GM19099 (cell line): ENCODE results near the gene SYCP2L.

Source experiments
- POLR2A ChIP-seq: IDR thresholded peaks from 3 replicates; pipeline ENCODE4 v1.6.1; 2011; ENCODE audit warnings: low read depth; ENCODE audit not compliant: insufficient read length; ENCODE audit errors: extremely low read depth

The SYCP2L gene

DNA sequence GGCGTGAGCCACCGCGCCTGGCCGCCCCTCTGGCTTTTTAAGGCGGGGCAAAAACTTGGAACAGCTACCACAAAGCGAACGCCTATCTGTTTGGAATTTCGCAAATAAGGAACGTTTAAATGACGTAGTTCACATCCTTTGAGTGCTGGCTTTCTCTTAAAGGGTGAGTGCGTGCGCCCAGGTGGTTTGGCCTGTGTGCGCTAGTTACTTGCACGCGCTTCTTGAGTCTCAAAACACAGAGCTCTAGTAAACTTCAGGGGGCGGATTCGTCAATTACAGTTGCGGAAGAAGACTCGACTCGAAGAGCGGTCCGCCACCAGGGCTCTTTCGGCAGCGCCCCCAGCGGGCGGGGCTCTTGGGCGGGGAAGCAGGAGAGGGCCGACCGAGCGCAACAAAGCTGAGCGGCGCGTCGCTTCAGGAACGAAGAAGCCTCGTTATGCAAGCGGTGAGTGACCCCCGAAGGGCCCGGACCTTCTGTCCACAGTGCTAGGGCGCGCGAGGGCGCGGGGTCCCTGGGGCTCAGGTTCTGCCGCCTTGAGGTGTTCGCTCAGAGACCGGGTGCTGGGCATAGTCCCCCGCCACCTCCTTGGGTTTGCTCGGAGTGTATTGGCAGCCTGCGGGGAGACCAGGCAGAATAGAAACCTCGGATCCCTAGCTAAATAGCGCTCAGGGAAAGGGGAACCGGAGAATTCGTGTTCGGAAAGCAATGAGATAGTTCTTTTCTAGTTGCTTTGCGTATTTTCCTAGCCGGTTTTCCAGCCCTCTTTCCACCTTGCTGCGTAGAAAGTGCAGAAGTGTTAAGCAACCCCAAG lies at the start of gene SYCP2L:
Gene SYCP2L (plus strand): TSS at position 362 of the 812 bp plus-strand sequence. CDS start 75 bp downstream, at position 437.
- no peak for TF ChIP-seq POLR2A

DNA sequence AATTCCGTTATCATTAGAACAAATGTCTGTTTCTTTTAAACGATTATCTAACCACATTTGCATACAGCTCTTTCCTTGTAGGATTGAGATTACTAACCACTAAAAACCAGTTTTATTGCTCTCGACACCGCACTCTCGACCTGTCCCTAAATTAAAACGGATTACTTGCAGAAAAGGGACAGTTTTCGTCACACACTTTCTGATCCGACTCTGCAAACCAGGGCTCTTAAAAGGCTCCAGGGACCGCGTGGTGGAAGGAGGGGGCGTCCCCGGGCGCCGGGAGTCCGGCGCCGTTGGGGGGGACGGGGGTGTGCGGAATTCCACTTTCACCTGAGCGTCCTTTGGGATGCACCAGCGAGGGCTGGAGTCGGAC lies 49.2 kb upstream of the SYCP2L start:
- no peak for TF ChIP-seq POLR2A

DNA sequence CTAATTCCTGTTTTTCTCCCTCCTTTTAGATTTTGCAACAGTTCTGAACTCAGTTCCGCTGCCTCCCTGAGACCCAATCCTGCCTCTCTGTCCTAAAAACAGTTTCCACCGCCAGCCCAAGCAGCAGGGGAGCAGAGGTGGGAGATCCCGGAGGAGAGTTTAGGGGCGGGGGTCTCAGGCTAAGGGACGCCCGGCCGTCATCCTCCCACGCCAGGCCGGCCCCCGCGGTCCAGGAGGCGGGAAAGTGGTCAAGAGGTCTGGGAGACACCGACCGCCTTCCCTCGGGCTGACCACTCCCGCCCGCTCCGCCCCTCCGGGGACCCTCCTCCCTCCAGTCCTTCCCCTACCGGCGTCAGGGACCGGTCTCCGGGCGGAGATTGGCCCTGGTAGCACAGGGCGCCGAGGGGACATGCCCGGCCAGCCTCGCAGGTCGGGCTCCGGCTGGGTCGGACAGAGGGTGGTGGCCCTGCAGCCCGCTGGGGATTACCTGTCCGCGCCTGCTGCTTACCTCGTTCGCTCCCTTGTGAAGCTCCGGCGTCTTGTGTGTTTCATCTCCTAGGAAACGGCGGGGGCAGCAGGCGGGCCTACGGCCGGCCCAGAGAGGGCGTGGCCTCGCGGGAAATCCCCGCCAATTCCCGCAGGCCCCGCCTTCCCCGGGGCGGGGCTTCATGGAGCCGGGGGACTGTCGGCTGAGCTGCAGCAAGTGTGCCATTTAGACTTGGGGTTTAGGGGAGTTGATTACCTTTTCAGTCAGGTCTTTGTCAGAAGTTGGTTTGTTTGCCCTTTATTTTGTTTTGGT lies 48.7 kb upstream of the SYCP2L start, which contains the start of gene MAK:
Gene MAK (minus strand): TSS at position 545 of the 799 bp plus-strand sequence. CDS start 7,891 bp downstream, outside the sequence.
- TF ChIP-seq POLR2A, result peak; percentile 68

DNA sequence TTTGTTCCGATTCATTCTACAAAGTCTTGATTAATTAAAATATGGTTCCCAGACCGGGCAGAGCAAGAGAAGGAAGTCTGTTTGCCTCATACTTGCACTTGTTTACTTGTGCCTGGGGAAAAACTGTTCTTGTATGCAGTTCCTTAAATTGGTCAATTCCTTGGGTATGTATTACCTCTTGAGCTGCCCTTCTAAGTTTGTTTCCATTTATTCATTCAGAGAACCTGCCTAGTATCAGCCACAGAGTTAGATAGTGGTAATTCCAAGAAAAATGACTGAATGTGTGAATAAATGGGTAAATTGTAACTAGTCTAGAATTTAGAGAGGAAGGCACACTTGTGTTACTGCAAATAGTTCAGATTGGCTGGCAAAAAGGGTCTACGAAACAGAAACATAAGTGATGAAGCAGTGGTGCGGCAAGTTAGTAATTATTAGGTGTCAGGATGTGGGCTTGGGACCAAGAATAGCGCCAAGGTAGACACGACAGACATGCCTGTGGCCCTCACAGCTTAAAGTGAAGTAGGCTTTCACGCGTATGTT lies 48.0 kb upstream of the SYCP2L start:
- TF ChIP-seq POLR2A, result no peak

DNA sequence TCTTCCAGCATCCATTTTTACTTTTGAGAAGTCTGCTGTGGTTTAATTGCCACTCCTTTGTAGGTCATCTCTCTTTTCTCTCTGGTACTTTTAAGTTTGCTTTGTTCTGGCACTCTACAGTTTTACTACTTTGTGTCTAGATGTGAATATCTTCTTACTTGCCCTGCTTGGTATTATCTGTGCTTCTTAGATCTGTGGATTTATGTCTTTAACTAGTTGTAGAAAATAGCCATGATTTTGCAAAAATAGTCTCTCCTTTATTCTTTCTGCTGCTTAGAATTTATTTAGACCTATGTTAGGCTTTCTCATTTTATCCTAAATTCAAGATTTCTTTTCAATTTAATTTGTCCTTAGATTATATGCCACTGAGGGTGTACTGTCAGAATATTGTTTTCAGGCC lies 43.3 kb upstream of the SYCP2L start:
- TF ChIP-seq POLR2A, result no peak

DNA sequence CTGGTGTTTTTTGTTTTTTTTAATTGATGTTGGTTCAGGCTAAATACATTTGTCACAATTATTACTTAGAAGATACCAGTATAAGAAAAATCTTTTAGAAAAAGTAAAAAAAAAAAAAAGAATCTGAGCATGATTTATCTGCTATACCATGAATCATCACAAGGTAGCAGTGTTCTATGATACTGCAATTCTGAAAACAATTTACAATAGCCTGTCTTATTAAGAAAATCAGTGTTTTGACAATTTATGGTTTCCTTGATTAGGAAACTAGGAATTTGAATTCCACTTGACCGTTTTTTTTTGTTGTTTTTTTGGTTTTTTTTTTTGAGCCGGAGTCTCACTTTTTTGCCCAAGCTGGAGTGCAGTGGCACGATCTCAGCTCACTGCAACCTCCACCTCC lies 39.2 kb upstream of the SYCP2L start:
- no peak for TF ChIP-seq POLR2A

DNA sequence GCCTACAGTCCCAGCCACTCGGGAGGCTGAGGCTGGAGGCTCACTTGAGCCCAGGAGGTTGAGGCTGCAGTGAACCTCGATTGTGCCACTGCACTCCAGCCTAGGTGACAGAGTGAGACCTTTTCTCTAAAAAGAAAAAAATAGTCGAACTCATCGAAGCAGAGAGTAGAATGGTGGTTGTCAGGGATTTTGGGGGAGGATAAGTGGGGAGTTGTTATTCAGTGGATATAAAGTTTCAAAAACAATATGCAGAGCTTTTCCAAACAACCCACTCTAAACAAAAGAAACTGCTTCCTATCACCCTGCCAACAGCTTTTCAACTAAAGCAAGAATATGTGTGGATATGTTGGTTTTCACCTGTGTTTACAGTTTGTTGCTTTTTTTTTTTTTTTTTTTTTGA lies 37.0 kb upstream of the SYCP2L start:
- TF ChIP-seq POLR2A, result no peak

DNA sequence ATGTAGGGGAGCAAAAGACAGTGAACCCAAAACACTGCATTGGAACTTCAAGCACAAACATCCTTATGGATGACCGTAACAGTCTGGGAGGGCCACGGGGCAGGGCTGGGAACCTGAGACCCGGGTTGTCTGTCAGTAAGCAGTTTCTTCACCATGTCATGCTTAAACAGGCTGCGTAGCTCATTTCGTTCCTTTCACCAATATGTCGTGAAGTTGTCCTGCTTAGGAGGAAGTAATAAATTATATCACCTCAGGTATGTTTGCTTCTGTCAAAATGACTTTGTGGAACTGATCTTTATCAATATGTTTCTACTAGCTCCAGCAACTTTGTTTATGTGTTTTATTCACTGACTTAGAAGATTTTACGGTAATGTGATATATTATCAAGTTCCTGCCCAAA lies 36.1 kb upstream of the SYCP2L start:
- TF ChIP-seq POLR2A, result no peak

DNA sequence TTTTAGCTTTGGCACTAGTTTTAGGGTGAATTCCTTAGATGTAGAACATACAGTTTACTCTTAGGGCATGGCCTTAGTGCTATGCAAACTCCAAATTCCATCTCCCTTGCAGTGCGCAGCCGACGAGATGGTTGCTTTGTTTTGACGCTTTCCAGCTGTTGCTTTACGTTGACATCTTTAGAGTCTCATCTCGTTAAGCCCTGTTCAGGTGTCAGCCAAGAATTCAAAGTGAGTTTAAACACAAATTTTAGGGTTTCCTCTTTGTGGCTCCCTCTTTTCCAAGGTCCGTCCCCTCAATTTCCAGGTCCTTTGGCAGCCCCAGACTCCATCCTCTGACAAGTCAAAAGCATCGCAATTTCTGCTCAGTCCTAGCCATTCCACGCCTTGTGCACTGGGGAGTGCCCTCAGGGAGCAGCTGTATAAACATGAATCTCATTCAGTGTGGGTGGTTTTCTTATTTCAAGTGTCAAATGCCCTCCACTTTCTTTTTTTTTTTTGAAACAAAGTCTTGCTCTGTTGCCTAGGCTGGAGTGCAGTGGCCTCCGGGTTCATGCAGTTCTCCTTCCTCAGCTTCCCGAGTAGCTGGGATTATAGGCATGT lies 34.4 kb upstream of the SYCP2L start:
- no peak for TF ChIP-seq POLR2A

DNA sequence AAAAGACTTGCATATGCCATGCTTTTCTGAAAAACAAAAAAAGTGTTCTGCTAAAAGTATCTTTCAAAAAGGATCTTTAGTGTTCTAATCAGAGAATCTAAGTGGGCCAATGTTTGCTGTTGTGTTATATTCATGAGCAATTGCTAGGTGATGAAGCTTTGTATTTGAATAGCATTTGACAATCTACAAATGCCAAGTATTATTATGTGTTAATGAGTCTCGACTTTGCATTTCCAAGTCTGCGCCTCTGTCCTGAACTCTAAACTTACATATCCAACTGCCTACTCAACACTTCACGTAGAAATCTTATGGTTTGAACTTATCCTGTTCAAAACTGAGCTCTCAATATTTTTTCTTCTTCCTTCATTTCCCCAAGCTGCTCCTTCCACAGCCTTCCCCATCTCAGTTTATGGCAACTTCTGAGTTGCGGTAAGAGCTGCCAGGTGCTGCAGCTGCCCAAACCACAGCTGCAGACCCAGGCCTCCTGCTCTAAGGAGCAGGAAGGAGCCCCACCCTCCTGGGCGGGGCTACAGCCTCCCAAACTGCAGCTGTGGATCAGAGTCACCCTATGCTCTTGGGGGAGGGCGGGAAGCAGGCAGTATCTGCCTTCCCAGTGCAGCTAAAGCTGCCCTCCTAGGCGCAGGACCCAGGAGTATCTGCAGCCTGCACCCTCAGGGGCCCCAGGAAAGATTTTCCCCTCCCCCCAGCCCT lies 31.8 kb upstream of the SYCP2L start:
- TF ChIP-seq POLR2A, result no peak

DNA sequence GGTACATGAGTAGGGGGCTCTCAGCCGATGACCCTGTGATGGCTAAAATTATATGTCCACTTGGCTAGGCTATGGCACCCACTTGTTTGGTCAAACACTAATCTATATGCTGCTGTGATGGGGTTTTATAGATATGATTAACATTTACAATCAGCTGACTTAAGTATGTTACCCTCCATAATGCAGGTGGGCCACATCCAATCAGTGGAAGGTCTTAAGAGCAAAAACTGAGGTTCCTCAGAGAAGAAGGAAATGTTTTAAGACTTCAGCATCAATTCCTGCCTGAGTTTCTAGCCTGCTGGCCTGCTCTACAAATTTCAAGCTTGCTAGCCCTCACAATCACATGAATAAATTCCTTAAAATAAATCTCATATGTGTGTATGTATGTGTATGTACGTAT lies 29.6 kb upstream of the SYCP2L start:
- TF ChIP-seq POLR2A, result no peak

DNA sequence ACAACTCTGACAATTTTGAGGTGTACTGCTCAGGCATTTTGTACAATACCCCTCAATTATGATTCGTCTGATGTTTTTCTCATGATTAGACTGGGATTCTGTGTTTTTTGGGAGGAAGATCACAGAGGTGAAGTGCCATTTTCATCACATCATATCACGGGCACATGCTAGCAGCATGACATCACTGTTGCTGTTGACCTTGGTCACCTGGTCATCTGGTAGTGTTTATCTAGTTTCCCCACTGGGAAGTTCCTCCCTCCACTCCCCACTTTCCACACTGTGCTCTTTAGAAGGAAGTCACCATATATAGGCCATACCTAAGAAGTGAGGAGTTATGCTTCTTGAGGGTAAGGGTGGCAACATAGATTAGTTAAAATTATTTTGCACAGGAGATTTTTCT lies 25.8 kb upstream of the SYCP2L start:
- no peak for TF ChIP-seq POLR2A

DNA sequence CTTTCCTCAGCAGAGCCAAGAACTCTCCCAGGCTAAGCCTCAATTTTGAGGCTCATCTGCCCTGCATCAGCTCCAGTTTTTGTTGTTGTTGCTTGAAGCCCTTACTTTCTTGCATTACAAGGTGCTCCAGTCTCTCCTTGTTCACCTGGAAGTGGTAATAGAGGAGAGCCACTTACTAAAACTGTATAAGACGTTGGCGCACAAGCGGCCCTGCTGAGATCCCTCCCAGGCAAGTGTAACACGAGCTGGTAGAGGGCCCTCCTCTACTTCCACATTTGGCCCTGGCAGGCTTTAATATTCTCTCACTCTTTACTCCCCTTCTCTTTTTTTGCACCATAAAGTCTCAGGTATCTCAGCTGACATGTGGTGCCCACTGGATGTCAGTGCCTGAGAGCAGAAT lies 24.5 kb upstream of the SYCP2L start:
- no peak for TF ChIP-seq POLR2A

DNA sequence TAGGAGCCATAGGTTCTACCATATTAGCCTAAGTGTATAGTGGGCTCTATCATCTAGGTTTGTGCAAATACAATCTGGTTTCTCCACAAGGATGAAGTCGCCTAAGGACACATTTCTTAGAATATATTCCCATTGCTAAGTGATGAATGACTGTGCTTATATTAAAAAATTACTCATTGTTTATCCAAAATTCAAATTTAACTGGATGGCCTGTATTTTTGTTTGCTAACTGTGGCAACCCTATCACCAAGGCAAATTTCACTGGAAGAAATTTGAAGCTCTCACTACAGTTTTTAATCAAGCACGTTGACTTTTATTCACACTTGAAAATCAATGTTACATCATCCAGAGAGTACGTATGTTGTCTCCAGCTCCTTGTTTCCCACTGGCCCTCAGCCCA lies 18.9 kb upstream of the SYCP2L start:
- no peak for TF ChIP-seq POLR2A

DNA sequence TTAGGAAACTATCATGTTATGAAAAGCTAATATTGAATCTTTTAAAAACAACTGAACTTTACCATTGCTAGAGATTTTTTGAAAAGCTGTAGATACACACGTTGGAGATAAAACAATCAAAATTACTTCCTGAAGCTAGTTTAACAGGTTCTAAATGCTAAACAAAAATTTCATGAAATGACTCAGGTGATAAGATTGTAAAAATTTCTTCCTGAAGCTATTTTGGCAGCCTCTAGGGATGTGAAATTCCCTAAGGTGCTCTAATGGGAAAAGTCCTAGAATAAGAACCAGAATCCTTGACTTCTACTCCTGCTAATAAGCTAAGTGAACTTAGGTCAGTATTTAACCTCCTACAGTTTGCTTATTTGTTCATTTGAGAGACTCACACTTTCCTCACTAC lies 13.5 kb upstream of the SYCP2L start:
- TF ChIP-seq POLR2A, result no peak
